ENCODE results near the gene EMCN. TPM values are rescaled to one million over a fixed set of nuclear protein-coding genes. Genes with fewer than 3 reads are reported as not detected.

The EMCN gene
- polyA plus RNA-seq, 3 donors, result not detected

DNA sequence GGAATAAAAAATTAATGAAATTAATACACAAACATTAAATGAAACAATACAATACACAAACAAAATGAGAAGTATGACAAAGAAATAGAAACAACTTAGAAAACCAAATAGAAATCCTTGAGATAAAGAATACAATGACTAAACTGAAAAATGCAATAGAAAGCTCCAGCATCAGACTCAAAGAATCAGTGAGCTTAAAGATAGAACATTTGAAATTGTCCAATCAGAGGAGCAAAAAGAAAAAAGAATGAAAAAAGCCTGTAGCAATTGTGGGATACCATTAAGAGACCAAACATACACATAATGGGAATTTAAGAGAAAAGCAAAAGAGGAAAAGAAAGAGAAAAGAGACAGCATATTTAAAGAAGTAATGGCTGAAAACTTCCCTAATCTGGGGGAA is 25.7 kb downstream of the EMCN start:
- no peak overlapping the region for H3K27ac Mint-ChIP-seq
- Histone ChIP-seq H3K4me2 (replicated peaks; ENCODE audit: extremely low read depth, low read length, poor library complexity, severe bottlenecking) (no peak overlapping the region), H3K9me3 (replicated peaks in 1 of 2; ENCODE audit: control insufficient read depth in 1 of 2, insufficient read depth in 1 of 2, low read length in 2 of 2) (peaks cover 8 to 10% of the 10 kb centered on the region in 2 donors), H3K79me2 (ENCODE audit: insufficient read depth, low read length) (no peaks in the 10 kb centered on the region), H3K9ac (ENCODE audit: insufficient read depth, low read length, poor library complexity, severe bottlenecking) (no peak overlapping the region), H3K27me3 (ENCODE audit: control insufficient read depth in 2 of 2, insufficient read depth in 2 of 2, low read length in 2 of 2) (no peaks in the 10 kb centered on the region), H3K36me3 (replicated peaks in 1 of 2; ENCODE audit: control insufficient read depth in 1 of 2, insufficient read depth in 2 of 2, low read length in 2 of 2) (no peaks in the 10 kb centered on the region), H3K4me3 (replicated peaks in 1 of 3; ENCODE audit: low read depth in 2 of 3, low read length in 3 of 3) (no peak overlapping the region), H2AFZ (ENCODE audit: insufficient read depth, low read depth, low read length, poor library complexity, severe bottlenecking) (no peak overlapping the region), H4K20me1 (ENCODE audit: insufficient read depth, low read length) (no peaks in the 10 kb centered on the region), H3K4me1 (ENCODE audit: control insufficient read depth in 1 of 2, insufficient read depth in 2 of 2, low read length in 2 of 2) (no peaks in the 10 kb centered on the region), H3K27ac (ENCODE audit: low read depth in 1 of 2, low read length in 2 of 2) (no peak overlapping the region)
- no peak overlapping the region for H3K4me3 Mint-ChIP-seq
- intact Hi-C loops (cut with micrococcal nuclease), result no loop called here
- no peaks in the 10 kb centered on the region for H3K27me3 Mint-ChIP-seq (ENCODE audit: low read depth in 3 of 3)
- no peaks in the 10 kb centered on the region for H3K36me3 Mint-ChIP-seq
- H3K4me1 Mint-ChIP-seq, result no peaks in the 10 kb centered on the region
- H3K9me3 Mint-ChIP-seq, result peaks cover 0 to 11% (median 4%) of the 10 kb centered on the region in 7 donors
- DNase-seq, result no peak
- TF ChIP-seq, protein P1, sequence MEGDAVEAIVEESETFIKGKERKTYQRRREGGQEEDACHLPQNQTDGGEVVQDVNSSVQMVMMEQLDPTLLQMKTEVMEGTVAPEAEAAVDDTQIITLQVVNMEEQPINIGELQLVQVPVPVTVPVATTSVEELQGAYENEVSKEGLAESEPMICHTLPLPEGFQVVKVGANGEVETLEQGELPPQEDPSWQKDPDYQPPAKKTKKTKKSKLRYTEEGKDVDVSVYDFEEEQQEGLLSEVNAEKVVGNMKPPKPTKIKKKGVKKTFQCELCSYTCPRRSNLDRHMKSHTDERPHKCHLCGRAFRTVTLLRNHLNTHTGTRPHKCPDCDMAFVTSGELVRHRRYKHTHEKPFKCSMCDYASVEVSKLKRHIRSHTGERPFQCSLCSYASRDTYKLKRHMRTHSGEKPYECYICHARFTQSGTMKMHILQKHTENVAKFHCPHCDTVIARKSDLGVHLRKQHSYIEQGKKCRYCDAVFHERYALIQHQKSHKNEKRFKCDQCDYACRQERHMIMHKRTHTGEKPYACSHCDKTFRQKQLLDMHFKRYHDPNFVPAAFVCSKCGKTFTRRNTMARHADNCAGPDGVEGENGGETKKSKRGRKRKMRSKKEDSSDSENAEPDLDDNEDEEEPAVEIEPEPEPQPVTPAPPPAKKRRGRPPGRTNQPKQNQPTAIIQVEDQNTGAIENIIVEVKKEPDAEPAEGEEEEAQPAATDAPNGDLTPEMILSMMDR (IDR thresholded peaks at IDR 0.05), result no peak

GRCh38 chr4:100489305-100489704 is 28.5 kb downstream of the EMCN start:
- H3K4me3 Mint-ChIP-seq, result no peak overlapping the region
- peaks cover 8 to 10% of the 10 kb centered on the region in 2 donors for H3K9me3 ChIP-seq (replicated peaks in 1 of 2; ENCODE audit: control insufficient read depth in 1 of 2, insufficient read depth in 1 of 2, low read length in 2 of 2)
- no peak for DNase-seq
- H2AFZ ChIP-seq (ENCODE audit: insufficient read depth, low read depth, low read length, poor library complexity, severe bottlenecking), result no peak overlapping the region
- H3K36me3 ChIP-seq (replicated peaks in 1 of 2; ENCODE audit: control insufficient read depth in 1 of 2, insufficient read depth in 2 of 2, low read length in 2 of 2), result no peaks in the 10 kb centered on the region
- H3K27ac ChIP-seq (ENCODE audit: low read depth in 1 of 2, low read length in 2 of 2), result no peak overlapping the region
- H3K4me1 ChIP-seq (ENCODE audit: control insufficient read depth in 1 of 2, insufficient read depth in 2 of 2, low read length in 2 of 2), result no peaks in the 10 kb centered on the region
- no peaks in the 10 kb centered on the region for H3K4me1 Mint-ChIP-seq
- peaks cover 0 to 1% (median 0%) of the 10 kb centered on the region in 3 donors for H3K27me3 Mint-ChIP-seq (ENCODE audit: low read depth in 3 of 3)
- no peak overlapping the region for H3K4me2 ChIP-seq (replicated peaks; ENCODE audit: extremely low read depth, low read length, poor library complexity, severe bottlenecking)
- no peak overlapping the region for H3K4me3 ChIP-seq (replicated peaks in 1 of 3; ENCODE audit: low read depth in 2 of 3, low read length in 3 of 3)
- H3K9ac ChIP-seq (ENCODE audit: insufficient read depth, low read length, poor library complexity, severe bottlenecking), result no peak overlapping the region
- H3K27me3 ChIP-seq (ENCODE audit: control insufficient read depth in 2 of 2, insufficient read depth in 2 of 2, low read length in 2 of 2), result no peaks in the 10 kb centered on the region
- no peaks in the 10 kb centered on the region for H4K20me1 ChIP-seq (ENCODE audit: insufficient read depth, low read length)
- no peaks in the 10 kb centered on the region for H3K79me2 ChIP-seq (ENCODE audit: insufficient read depth, low read length)
- TF ChIP-seq, protein P1 (IDR thresholded peaks at IDR 0.05), result no peak
- H3K27ac Mint-ChIP-seq, result no peak overlapping the region
- intact Hi-C loops (cut with micrococcal nuclease), result no loop called here
- H3K9me3 Mint-ChIP-seq, result peaks cover 0 to 11% (median 4%) of the 10 kb centered on the region in 7 donors
- H3K36me3 Mint-ChIP-seq, result no peaks in the 10 kb centered on the region

Measured in CD14-positive monocyte (primary cell).